ENCODE measurements around the gene NPM1.

NPM1 gene

DNA sequence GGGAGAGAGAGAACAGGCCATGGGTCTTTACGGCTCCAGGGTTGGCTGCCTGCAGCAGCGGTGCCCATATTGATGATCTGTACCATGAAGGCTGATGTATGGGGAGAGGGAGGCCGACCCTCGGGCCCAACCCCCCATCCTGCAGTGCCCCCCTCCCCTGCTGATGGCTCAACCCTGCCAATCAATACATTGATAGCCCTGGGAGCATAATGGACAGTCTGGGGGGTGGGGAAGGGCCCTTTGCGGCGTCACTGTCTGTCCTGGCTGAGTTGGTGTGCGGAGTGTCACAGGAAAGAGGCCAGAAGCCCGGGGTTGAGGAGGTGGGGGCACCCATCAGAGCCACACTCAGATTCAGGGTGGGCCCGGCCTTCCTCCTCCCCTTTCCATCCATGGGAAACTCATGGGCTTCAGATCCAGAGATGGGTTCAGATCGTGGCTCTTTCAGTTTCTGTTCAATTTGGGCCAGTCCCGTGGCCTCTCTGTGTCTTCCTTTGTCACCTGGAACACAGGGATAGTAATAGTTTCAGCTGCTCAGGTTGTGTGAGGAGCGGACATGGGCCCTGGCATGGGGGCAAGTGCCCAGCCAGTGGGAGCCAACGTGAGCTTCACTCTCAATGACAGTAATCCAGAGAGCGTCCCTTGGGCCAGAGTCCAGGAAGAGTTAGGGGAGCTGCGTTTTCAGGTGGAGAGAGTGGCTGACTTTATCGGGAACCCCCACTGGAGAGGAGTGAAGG is 41.3 kb downstream of the NPM1 start:
- DNase-seq: no peak

DNA sequence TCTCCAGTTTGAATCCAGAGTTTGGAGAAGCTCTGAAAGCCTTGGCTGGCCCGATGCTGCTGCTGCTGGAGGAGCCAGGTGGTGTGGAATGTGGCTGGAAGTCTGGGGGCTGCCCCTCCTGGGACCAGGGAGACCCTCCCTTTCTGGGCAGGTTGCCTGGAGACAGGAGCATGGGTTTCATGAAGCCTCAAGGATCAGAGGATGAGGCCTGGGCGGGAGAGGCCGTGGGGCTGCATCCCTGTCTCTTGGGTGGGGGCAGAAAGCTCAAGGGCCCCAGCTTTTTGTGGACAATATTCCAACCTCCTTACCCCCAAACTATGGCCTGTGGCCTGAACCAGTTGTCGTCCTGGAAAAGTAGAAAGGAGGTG is 41.9 kb downstream of the NPM1 start:
- DNase-seq: no peak

DNA sequence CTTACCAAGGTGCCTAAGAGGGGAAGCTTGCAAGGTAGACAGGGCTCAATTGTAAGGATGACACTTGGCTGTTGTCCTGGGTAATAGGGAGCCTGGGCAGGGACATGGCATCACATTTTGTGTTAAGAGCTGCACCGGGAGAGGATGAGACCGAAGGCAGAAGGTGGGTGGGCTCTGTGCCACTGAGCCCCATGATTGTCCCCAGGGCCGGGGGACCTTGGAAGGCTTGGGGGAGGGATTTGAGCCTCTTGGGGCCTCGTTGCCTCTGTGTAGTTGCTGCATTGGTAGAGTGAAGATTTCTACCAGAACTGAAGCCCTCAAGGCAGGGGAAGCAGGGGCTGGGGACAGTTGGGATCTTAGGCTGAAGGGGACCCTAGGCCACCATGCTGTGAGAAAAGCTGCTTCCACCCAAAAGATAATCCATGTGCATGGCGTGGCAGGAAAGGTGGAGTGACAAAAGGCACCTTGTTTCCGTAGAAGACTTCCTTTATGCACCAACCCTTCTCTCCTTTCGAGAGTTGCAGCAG is 43.7 kb downstream of the NPM1 start:
- DNase-seq: no peak

DNA sequence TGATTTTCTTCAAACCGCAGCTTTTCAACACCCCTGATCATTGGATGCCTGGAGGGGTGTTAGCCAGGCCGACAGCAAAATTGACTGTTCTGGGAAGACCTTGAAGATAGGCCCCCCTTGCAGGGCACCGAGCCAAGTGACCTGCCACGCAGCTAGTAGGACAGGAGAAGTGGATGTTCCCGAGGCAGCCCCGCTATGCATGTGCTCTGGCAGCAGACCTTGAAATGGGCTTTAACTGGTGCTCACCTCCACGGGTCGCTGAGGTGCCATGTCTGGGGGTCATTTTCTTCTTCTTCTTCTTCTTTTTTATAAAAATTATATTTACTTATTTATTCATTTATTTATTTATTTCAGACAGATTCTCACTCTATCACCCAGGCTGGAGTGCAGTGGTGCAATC is 44.4 kb downstream of the NPM1 start:
- no peak for DNase-seq

DNA sequence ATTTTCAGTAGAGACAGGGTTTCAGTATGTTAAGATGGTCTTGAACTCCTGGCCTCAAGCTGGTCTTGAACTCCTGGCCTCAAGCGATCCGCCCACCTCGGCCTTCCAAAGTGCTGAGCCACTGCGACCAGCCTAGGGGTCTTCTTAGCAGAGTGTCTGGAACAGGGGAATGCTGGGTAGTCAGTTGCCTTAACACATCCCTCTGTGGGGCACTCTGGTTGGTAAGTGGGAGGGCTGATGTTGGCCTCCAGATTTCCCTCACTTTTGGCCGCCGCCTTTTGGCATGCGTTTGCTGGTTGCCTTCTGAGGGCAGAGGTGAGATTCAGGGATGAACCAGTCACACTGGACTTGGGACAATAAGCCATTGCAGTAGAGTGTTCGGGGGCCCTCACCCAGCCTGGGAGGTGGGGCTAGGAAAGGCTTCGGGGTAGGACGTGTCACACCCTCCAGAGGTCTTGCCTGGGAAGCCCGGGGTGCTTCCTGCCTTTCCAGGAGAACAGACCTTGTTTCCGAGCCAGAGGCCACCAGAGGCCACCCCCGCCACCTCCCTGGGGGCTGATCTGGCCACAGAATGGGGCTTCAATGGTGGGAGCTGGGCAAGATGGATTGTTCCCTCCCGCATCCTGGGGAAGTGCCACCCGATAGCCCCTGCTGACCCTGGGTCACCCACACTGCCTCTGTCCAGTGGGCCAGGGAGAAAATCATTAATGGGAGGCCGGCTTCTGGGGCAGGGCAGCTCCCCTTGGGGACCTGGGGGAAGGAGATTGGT is 45.1 kb downstream of the NPM1 start:
- no peak for DNase-seq

DNA sequence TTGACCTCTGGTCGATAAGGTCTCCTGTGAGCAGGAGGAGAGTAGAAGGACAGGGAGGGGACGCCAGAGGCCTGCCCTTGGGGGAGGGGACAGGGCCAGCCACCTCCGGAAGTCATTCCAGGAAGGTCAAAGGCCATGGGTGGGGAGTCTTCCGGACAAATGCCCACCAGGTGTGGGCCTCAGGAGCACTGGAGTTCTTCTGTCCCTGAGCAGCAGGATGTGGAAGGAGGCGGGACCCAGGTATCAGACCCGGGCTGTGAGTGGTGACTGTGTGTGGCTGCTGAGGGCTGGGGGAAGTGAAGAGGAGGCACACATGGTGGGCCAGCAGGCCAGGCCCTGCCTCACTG is 45.7 kb downstream of the NPM1 start:
- no peak for DNase-seq

DNA sequence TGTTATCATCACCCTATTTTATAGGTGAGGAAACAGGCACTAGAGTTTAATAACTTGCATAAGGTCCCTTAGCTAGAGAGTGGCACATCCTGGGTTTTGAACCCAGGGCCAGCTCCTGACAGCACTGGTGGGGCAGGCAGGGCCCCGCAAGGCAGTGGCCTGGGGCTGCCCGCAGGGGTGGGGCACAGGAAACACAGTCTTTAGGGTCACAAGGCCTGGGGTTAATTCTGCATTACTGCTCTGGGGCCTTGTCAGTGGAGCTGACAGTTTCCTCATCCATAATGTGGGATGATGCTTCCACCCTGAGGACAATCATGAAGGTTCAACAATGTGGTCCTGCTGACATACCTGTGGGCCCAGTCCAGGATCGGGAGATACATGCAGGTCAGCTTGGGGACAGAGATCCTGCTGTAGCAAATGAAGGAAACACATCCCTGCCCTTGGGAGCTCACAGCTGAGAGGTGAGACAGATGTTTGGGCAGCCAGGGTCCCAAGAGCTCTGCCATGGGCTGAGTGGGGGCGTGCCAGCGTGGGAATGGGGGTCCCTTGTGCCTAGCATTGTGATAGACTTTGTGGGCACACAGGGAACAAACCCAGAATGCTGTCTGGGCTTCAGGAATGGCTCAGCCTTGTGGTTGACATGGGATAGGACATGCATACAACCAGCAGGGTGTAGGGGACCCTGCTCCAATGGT is 46.5 kb downstream of the NPM1 start:
- no peak for DNase-seq

DNA sequence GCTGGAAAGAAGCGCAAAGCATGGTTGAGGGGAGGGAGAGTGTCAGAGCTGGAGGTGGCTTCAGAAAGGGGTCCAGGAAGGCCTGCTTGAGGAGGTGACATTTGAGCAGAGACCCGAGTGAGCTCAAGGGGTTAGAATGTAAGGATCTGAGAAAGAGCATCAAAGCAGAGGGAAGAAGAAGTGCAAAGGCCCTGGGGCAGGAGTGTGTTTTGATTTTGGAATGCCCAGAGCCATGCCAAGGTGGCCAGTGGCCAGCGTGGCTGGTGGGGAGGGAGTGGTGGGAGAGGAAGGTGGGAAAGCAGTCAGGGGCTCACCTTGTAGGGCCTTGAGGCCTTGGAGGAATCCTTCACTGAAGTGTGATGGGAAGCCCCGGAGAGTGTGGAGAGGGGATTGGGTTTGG is 47.2 kb downstream of the NPM1 start:
- DNase-seq: no peak

DNA sequence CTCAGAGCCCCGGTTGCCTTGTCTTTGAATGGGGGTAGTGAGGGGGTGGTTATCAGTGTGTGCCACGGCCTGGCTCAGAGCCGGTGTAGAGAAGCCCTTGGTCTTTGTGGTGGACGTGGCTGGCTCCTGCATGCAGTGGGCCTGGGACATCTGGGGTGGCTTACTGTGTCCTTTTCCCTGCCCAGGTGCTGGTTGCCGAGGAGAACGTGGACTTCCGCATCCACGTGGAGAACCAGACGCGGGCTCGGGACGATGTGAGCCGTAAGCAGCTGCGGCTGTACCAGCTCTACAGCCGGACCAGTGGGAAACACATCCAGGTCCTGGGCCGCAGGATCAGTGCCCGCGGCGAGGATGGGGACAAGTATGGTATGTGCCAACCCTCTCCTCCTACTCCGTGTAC is 48.3 kb downstream of the NPM1 start:
- DNase-seq: no peak

DNA sequence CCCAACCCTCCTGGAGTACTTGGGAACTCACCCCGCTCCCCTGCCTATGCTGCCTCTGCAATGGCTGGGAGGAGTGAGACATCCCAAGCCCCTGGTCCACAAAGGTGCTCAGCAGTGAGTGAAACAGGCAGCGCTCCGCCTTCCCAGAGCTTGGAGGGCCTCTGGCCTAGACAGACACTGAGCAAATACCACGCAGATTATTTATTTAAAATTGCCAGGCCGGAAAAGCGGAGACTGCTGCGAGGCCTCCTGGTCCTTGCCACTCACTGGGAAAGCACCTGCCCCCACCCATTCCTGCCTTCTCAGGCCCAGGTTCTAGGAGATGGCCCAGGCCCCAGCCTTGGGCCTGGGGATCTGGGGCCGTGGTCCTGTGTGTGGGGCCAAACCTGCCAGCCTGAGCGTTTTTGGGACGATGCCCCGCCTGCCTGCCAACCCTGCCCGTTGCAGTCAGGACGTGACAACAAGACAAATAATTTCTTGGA is 49.2 kb downstream of the NPM1 start:
- DNase-seq: no peak

DNA sequence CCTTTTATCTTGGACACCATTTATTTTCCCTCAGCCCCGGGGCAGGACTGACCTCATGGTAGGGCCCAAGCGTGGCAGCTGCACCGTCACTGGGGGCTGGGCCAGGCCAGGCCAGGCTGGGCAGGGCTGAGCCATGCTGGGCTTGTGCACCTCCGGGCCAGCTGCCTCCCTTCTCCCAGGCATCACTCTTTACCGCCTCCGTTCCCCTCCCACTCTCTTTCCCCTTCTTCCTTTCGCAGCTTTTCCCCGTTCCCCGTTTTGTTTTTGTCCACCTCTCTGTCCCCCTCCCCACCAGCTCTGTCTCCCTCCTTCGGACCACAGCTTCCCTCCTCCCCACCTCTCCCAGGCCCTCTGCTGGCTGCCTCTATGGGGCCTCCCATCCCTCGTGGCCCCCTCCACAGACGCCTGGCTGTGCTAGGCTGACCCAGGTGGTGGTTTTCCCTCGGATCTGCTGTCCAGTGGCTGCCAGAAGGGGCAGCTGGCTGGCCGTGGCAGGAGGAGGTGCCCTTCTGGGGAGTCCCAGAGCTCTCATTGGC is 49.7 kb downstream of the NPM1 start:
- DNase-seq: no peak

DNA sequence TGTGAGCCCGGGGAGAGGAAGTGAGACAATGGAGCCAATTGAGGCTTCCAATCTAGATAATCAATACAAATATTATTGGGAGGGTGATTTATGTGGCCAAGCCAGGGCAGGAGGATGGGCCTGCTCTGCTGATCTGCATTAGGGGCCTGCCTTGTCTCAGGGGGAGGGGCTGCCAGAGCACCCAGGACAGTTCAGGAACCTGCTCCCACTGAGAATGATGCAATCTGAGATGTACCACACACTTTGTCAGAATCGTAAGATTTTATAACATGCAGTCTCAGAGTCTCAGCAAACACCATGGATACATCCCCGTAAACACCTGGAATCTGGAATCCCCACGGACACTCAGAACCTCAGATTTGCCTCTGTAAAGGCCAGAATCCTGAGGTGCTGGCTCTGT is 51.1 kb downstream of the NPM1 start:
- no peak for DNase-seq

DNA sequence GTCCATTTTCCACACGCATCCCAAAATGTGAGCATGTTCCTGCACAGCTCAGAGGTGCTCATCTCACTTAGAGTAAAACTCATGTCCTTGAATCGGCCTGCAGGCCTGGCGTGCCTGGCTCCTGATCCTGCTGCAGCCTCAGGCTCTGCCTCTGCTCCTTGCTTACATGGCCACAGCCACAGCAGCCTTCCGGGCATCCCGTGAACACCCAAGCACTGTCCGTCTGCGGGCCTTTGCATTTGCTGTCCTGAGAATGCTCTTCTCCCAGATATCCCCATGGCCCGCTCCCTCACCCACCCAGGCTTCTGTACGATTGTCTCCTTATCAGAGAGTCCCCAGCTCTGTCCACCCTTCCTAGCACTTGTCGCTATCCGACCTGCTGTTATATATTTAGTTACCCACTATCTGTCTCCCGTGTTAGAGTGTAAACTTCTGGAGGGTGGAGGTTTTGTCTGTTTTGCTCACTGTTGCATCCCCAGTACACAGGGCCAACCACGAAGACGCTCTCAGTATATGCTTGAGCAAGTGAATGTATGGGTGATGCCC is 53.7 kb downstream of the NPM1 start:
- no peak for DNase-seq

DNA sequence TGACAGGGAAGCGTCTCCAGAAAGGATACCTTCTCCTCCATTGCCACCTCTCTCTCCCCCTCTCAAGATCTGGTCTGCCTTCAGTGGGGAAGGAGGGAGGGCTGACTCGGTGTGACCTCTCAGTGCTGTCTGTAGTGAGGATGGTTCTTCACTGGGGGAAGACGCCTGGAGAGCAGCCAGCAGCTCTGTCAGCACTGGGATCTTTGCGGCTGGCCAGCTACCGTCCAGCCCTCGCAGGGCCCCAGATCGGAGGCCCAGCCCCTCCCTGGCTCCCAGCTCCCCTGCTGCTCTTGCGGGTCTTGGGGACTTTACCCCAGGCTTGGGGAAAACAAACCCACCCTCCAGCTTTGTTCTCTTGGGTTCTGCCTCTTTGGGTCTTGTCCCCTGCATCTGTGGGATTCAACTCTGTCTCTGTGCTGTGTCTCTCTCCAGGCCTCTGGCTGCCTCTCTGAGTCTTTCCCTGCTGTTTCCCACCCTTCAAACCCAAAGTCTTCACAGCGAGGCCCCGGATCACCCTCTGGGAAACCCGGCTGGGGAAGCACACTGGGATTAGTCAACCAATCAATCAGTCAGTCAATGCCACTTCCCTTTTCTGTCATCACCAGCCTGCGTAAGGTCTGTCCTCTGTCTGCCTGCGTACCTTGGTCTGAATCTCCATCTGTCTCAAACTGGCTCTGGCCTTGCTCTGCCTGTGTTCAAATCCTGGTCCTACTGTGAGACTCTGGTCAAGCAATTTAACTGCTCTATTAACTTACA is 54.8 kb downstream of the NPM1 start:
- no peak for DNase-seq

DNA sequence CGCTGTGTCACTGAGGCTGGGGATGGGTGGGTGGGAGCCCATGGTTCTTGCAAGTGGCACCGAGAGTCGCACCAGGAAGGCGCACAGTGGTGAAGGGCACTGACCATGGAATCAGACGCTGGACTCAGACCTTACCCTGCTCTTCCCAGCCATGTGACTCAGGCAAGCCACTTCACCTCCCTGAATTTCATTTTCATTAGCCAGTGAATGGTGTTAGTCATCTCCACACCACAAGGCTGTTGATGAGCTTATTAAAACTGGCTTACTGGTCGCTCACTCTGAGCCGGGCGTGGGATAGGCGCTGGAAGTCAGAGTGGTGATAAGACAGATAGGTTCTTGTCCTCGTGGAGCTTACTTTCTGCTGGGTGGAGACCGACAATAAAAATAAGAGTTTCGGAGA is 56.9 kb downstream of the NPM1 start:
- DNase-seq: no peak

DNA sequence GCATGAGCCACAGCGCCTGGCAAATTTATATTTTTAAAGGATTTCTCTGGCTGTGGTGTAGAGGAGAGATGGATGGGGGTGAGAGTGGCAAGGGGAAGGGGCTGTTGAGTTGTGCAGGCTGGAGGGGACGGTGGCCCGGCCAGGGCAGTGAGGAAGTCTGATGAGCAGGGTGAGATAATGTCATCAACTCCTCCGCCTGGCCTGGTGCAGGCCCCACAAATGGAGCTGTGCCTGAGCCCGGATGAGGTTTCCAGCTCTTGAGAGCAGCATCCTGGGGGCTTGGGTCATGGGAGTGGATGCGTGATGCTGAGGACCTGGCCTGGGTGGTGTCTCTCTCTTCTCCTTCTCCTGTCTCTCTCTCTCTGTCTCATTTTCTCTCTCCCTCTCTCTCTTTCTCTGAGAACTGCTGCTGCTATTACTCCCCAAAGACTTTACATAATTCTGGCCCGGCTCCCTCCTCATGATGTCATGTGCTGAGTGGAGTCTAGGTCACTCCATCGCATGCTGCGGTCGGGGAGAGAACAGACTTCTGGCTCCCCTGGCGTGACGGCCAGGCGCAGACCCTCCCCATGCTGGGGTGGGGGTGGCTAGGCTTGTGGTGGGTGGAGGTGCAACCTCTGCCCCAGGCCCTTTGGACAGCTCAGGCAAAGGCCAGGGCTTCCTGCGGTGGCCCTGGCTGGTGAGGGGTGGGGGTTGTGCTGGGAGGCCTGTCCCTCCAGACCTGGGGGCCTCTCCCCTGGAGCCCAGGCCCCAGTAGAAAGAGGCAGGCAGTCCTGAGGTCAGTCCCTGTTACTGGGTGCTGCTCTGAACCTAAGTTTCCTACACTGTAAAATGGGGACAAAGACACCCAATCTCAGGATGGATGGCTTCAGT is 58.2 kb downstream of the NPM1 start:
- no peak for DNase-seq

DNA sequence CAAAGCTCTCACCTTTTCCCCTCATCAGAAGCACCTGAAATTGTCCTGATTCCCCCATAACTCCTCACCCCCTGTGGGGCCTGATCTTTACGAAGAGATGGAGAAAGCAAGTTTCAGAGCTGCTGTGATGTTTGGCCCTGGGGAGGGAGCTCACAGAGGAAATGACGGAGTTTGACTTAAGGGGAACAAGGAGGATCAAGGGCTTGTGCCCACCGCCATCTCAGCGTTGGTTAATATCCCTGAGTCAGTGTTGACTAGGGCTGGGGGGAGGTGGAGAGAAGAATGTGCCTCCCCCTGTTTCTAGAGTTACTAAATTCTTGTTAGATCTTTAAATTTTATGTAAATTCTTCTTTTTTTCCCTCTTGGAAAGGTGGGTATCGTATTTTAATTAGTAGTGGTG is 59.6 kb downstream of the NPM1 start:
- no peak for DNase-seq

DNA sequence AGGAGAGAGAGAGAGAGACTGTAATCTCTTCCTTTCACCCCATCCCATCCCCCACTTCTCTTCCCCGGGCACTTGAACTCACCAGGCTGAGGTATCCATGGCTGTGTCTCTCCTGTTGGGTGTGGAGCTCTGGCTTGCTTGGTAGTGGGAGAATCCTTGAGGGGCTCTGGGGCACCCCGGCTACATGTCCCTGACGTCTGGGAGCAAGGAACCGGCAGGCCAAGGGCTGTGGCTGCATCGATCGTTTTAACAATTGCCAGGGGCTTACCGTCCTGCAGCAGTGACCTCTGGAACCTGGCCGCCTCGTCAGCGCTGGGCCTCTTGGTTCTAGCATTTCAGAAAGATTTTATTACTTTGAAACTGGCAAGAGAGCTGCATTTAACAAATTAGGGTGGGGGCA is 61.8 kb downstream of the NPM1 start:
- no peak for DNase-seq

DNA sequence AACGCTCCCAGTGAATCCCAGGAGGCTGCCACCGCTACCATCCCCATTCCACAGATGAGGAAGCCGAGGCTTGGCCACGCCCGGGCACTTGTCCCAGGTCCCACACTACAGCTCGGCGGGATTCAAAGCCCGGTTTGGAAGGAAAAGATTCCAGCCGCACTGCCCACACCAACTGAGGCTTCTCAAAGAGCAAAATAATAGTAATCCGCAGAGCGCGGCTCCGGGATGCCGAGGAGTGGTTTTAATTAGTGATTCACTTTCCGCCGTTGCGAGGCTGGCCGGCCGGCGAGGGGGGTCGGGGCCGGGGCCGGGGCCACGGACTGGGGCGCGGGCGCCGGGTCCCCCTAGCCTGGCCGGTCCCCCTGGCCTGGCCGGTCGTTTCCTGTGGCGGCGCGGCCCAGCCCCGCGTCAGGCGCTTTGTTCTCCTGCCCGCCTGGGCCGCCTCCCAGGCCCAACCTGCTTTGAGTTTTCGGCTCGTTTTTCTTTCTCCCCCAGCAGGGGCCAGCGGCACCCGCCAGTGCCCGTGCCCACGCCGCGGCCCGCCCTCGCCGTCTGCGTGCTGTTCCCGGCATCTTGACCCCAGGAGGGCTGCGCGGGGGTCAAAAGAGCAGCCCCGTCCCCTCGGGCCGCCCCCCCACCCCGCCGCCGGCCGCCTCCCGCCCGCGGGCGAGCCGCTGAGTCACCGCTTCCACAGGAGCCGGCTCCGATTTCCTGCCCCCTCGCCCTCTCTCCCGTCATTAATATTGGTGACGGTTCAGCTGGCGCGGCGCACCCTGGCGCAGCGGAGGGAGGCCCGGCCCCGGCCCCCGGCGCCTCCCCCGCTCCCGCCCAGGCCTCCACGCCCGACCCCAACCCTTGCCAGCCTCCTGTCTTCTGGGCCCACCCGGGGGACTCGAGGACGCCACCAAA is 63.0 kb downstream of the NPM1 start:
- DNase-seq: no peak

DNA sequence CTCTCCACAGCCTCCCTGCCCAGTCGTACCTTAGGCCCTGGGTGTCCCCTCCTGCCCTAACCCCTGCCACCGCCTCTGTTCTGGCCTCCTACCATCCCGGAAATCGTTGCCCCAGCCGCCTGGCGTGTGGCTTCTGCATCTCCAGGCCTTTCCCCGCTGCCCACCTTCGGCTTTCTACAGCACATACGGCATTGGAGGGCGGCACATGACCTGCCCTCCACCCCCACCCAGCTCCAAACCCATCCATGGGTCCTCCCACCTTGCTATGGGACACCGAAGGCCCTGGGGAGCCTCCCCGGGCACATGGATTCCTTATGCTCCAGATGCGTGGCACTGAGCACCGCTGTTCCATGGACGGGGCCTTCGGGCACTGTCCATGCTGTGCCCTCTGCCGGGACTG is 63.8 kb downstream of the NPM1 start:
- DNase-seq: no peak
